ENCODE data around the gene C10orf90.
"Not testable (repeated sequence)": the region's sequence is repeated elsewhere in the genome, so short reads cannot be mapped to it uniquely, and the experiment has no call there.

C10orf90 gene

DNA sequence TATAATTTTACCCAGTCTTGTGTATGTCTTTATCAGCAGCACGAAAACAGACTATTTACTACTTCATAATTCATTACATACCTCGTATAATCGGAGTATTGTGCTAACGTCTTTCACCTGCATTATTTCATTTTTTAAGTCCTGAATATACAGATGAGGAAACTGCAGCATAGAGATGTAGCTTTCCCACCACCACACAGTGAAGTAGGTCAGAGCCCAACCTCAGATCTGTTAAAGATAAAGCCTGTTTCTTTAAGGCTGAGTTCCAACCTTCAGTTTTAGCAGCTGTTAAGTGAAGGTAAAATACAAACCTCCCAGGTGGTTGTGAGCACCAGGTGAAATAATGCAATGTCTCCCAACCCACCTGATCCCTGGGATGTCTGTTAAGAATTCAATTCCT, 280.2 kb downstream of the C10orf90 start:
- no peak for DNase-seq (ENCODE audit: low read depth in 2 of 2)

DNA sequence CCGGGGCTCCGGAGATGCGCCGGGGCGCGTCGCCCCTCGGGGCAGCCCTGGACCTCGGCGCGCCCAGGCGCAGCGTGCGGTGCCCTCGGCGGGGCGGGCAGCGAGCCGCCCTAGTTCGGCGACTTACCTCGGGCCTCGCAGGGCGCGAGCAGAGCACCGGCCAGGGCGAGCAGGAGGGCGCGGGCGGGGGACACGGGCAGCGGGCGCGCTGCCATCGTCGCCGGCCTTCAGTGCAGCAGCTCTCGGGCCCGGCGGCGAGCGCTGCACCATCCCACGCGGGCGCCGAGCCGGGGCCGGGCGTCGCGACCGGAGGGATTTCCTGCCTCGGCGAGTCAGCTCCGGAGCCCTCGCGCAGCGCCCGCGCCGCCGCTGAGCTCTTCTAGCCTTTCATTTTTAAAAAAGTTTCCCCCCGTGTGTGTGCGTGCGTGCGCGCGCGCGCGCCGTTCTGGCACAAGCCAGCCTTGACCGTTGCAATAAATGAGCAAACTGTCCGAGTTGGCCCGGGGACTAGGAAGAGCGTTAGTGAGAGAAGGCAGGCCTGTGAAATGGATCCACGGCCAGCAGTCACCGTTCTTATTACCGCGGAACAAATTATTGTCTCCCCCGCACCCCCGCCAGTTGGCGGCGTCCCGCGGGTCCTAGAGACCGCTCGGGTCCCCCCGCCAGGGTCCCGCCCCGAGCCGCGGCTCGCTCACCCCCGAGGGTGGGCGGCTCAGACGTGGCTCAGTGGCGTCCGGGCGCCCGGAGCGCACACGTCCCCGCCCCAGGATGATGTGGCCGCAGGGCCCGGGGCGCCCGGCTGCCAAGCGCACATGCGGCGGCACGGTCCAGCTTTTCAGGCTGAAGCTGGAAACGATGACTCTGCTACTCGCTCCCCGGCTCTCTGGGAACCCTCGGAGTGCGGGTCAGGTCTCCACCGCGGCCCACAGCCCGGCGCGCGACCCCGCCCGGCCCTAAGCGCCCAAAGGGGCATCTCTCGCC, 282.3 kb downstream of the C10orf90 start, which contains the start of gene ADAM12:
Gene ADAM12 (minus strand): TSS at position 547 of the 981 bp plus-strand sequence. CDS start 332 bp downstream, at position 215.
- DNase-seq (ENCODE audit: low read depth in 2 of 2): no peak

DNA sequence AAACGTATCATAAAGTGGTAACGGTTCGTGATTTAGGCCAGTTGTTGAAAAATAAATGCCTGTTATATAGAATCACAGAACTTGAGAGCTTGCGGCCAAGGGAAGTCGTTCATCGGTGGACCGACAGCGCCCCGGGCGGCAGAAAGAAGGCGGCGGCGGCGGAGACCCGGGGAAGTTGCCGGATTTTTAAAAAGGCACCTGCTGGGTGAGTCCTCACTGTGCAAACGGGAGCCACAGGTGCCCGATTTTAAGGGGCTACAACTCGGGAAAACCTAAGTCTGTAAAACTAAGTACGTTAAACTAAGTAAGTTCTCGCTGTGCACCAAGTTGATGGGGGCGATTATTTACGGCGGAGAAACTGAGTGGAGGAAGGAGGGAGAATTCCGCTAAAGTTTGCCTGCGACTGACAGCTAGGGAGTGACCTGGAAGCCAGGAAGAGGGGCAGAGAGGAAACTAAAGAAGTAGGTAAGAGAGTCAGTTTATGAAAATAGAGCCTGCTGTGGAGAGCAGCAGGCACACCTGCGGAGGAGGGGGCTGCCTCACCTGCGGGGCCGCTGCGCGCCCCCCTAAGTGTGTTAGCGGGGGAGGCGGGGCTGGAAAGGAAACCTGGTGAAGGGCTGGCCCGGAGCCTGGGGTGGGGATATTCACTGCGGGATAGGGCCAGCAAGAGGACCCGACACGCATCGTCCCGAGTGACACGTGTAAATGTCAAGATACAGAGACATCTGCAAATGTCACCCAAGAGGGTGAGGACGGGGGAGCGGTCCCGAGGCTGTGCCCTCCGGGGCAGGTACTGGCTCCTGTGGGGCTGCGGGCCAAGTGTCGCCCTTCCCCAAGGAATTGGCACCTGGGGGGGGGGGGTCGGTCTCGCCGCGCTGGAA, 283.2 kb downstream of the C10orf90 start:
- DNase-seq (ENCODE audit: low read depth in 2 of 2): no peak

DNA sequence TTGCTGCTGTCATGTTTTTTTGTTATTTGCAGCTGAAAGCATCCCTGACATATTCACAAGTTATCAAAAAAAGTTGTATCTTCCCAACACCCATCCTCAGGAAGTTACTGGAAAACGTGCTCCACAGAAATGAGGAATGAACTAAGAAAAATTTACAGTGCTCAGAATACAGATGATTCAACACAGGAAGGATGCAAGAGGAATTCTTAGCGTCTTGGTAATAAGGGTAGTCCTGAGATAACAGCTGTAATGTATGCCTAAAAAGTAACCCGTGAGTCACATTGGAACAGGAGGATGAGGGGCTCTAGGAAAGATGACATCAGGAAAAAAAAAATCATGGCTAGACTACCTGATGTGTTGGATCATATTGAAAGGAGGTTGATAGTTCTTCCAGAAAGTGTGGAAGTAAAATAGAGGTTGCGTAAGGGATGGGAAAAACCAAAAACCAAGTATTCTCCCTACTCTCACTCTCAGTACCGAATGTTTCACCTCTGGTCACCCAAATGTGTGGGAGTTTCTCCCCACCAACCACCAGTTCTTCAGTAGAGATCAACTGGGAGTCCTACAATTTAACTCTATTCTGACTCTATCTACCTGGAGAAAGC, 286.1 kb downstream of the C10orf90 start:
- DNase-seq (ENCODE audit: low read depth in 2 of 2): no peak

DNA sequence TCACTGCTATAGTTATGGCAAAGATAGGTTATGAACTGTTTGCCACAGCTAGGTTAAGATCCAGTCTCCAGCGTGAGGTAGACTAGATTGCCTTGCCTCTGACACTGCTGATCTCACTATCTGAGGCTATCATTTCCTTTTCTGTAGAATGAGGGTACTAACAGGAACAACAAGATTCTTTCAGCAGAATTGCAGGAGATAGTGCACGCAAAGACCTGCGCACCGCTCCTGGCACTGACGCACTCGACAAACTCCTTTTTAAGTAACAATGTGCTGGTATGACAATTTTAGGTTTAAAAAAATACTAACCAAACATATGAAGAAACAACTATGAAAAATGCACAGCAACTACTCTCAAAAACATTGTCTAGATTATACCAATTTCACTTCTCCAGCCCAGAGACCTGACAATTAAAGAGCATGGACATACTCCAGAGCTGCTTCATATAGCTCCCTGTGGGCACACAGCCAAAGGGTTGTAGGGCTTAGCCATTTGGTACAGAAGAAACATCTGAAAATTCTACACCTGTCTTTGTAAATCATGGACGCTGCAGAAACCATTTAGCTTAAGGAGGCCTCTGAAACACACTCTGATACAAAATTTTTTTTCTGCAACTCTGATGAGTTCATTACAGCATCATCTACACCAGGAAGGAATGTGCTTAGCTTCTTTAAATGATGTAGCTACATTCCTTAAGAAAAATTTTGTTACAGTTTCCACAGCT, 290.0 kb downstream of the C10orf90 start:
- no peak for DNase-seq (ENCODE audit: low read depth in 2 of 2)

DNA sequence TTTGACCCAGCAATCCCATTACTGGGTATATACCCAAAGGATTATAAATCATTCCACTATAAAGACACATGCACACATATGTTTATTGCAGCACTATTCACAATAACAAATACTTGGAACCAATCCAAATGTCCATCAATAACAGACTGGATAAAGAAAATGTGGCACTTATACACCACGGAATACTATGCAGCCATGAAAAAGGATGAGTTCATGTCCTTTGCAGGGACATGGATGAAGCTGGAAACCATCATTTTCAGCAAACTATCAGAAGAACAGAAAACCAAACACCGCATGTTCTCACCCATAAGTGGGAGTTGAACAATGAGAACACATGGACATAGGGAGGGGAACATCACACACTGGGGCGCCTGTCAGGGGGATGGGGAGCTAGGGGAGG, 291.3 kb downstream of the C10orf90 start:
- not testable (repeated sequence) for DNase-seq (ENCODE audit: low read depth in 2 of 2)

DNA sequence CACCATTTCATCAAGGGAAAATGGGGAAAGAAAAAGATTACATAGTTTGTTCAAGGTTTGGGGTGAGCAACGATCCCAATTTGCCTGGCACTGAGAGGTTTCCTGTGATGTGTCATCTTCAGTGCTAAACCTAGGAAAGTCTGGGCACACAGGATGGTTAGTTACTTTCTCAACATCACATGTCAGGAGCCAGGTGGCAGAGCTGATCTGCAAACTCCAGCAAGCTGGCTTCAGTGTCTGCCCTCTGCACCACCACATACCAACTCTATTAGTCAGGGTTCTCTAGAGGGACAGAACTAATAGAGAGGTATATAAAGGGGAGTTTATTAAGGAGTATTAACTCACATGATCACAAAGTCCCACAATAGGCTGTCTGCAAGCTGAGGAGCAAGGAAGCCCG, 293.5 kb downstream of the C10orf90 start:
- DNase-seq (ENCODE audit: low read depth in 2 of 2): no peak

DNA sequence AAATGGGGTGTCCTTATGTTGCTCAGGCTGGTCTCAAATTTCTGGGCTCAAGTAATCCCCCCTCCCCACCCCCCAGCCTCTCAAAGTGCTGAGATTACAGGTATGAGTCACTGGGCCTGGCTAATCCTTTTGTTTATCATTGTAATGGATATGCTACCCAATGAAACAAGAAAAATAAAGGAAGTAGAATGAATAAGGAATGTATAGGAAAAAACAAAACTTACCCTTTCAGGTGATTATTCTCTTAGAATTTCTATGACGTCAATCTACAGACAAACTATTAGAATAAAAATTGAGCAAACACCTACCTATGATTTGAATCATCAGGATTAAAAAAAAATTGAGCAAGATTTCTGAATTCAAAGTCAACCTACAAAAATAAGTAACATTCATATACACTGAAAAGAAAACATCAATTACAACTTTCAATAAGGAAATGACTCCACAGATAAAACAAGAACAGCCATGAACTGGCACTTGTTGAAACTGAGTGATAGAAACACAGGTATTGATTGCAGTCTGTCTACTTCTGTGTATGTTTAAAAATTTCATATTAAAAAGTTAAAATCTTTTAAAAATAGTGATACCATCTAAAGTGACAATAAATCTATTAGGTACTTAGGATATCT, 294.5 kb downstream of the C10orf90 start:
- no peak for DNase-seq (ENCODE audit: low read depth in 2 of 2)

DNA sequence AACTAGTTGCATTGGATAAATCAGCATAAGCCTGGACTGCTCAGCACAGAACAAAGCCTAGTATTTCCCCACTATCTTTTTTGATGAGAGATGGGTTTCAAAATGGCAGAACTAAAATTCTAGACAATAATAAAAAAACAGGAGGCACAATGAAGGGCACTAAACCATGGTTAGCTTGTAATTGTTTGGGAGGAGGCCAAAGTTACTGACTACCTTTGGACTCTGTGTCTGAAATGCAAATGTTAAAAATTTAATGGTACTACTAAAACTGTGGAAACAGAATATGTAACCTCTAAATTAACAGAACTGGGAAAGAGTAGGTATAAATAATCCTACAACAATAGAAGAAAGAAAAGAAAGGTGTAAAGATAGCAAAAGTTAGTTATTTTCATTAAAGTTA, 295.2 kb downstream of the C10orf90 start:
- DNase-seq (ENCODE audit: low read depth in 2 of 2): no peak

All from stimulated activated CD8-positive, alpha-beta memory T cell treated with anti-CD3 and anti-CD28 coated beads, Interleukin-7, amount 100 ng/mL, for 4 hours (primary cell).